Tibial artery (tissue), 4 donors: ENCODE measurements around the gene EPN1.
A peak's percentile ranks its signal among the peaks of the same experiment; 100 is the strongest.

ENCODE experiments used
- DNase-seq, 2 donors: peaks; one replicate each; pipeline ENCODE4 v3.0.0-alpha.2; 2019
- H3K27ac ChIP-seq, 2 donors: fragments of 200-600 bp; sonication (generic) in 1 of 2; 1 replicate in 1 of 2; 2 replicates in 1 of 2; pipeline ENCODE4 v1.5.1; 2018 to 2019; ENCODE audit warnings: mild to moderate bottlenecking in 1 of 2
- H3K27me3 ChIP-seq, 2 donors: fragments of 200-600 bp; sonication (generic) in 1 of 2; one replicate each; pipeline versions ENCODE4 v1.5.1 to v1.6.0; 2016 to 2019
- H3K36me3 ChIP-seq, 3 donors: fragments of 200-600 bp; sonication (generic) in 2 of 3; one replicate each; pipeline ENCODE4 v1.5.1; 2016 to 2019; ENCODE audit warnings: mild to moderate bottlenecking in 2 of 3
- H3K4me1 ChIP-seq, 4 donors: fragments of 200-600 bp; sonication (generic) in 2 of 4; 1 replicate in 3 of 4; 2 replicates in 1 of 4; pipeline ENCODE4 v1.5.1; 2016 to 2019
- H3K4me3 ChIP-seq, 2 donors: fragments of 200-600 bp; sonication (generic) in 1 of 2; 1 replicate in 1 of 2; 2 replicates in 1 of 2; pipeline ENCODE4 v1.5.1; 2018 to 2019; ENCODE audit warnings: mild to moderate bottlenecking in 2 of 2
- H3K9me3 ChIP-seq, 3 donors: fragments of 200-600 bp; sonication (generic) in 1 of 3; one replicate each; pipeline ENCODE4 v1.5.1; 2016 to 2019
- CTCF ChIP-seq, 2 experiments: fragments of 200-600 bp in 1 of 2; fragments of 450-650 bp in 1 of 2; IDR thresholded peaks; one replicate each; pipeline ENCODE4 v1.5.1; 2017 to 2019; ENCODE audit warnings: antibody characterized with exemption in 2 of 2, mild to moderate bottlenecking in 1 of 2, moderate library complexity in 1 of 2
- intact Hi-C: fragments of 100-400 bp; cut with DNase I; formaldehyde crosslinking; loops from one replicate; pipeline ENCODE4 v1.15.0; 2023; ENCODE audit warnings: low total_unique reads

The EPN1 gene

DNA sequence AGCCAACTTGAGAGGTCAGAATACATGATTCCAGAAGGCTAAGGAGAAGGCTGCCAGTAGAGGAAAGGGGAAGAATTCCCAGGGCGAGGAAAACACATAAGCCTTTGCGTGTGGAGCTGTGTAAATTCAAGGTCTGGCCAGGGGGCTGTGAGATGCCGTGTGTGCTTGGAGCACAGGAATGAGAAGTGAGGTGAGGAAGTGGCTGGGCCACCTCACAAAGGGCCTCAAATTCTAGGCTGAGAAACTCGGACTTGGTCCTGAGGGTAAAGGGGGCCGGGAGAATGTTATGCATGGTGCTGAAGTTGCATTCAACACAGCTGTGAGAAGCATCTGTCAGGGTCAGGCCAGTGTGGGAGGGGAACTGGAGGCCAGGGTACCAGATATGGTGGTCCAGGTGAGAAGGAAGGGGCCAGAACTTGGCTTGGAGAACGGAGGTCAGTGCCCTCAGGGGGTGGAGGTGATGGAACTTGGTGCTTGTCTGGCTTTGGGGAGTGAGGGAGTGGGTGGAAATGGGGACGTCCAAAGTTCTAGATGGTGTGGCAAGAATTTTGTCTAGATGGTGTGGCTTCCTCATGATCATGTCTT, 39.1 kb upstream of the EPN1 start:
- intact Hi-C loops: loop anchor here (10.0 kb wide), 1 partner anchor 231 kb away; the partner anchor contains the start of gene UBE2S
- Histone ChIP-seq H3K4me3 (peak overlapping the region; percentile 95 to 99), H3K27ac (peak overlapping the region; percentile 99 to 100), H3K36me3 (peaks cover 0 to 6% (median 0%) of the 10 kb centered on the region in 3 donors), H3K27me3 (no peaks in the 10 kb centered on the region), H3K9me3 (no peaks in the 10 kb centered on the region), H3K4me1 (peaks cover 5 to 56% (median 47%) of the 10 kb centered on the region in 4 donors)
- no peak for TF ChIP-seq CTCF (IDR thresholded peaks at IDR 0.05)
- no peak for DNase-seq

GRCh38 chr19:55636723-55637122, 38.3 kb upstream of the EPN1 start:
- no peak for DNase-seq
- peak overlapping the region in 1 of 2 donors; percentile 100 for H3K27ac ChIP-seq
- no peaks in the 10 kb centered on the region for H3K9me3 ChIP-seq
- H3K36me3 ChIP-seq: peaks cover 0 to 6% (median 0%) of the 10 kb centered on the region in 3 donors
- no peaks in the 10 kb centered on the region for H3K27me3 ChIP-seq
- no peak for TF ChIP-seq CTCF (IDR thresholded peaks at IDR 0.05)
- peak overlapping the region in 1 of 2 donors; percentile 95 for H3K4me3 ChIP-seq
- intact Hi-C loops: loop anchor here (10.0 kb wide), 1 partner anchor 232 kb away; the partner anchor contains the start of gene UBE2S
- peaks cover 5 to 60% (median 51%) of the 10 kb centered on the region in 4 donors for H3K4me1 ChIP-seq

GRCh38 chr19:55637534-55637933, 37.5 kb upstream of the EPN1 start:
- intact Hi-C loops: loop anchor here (10.0 kb wide), 1 partner anchor 233 kb away; the partner anchor contains the start of gene UBE2S
- DNase-seq: no peak

DNA sequence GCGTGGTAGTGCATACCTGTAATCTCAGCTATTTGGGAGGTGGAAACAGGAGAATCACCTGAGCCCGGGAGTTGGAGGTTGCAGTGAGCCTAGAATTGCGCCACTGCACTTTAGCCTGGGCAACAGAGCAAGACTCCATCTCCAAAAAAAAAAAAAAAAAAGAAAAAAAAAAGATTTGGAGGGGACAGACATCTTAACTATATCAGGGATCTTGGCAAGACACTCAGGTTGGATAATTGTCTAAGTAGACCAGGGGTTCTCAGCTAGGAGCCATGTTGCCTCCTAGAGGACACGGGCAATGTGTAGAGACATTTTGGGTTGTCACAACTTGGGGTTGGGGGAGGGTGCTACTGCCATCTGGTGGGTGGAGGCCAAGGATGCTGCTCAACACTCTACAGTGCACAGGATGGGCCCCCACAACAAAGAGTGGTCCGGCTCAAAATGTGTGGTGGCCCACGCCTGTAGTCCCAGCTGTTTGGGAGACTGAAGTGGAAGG, 36.1 kb upstream of the EPN1 start:
- Histone ChIP-seq H3K36me3 (peaks cover 0 to 6% (median 0%) of the 10 kb centered on the region in 3 donors), H3K27ac (no peak overlapping the region), H3K9me3 (no peaks in the 10 kb centered on the region), H3K27me3 (no peaks in the 10 kb centered on the region), H3K4me1 (peaks cover 5 to 81% (median 67%) of the 10 kb centered on the region in 4 donors), H3K4me3 (no peak overlapping the region)
- intact Hi-C loops: loop anchor here (10.0 kb wide), 1 partner anchor 234 kb away; the partner anchor contains the start of gene UBE2S
- DNase-seq: no peak
- TF ChIP-seq CTCF (IDR thresholded peaks at IDR 0.05): peak in 1 of 2 experiments; percentile 21

More at GRCh38 chr19:55637534-55637933, 37.5 kb upstream of the EPN1 start:
- no peak for TF ChIP-seq CTCF (IDR thresholded peaks at IDR 0.05)
- no peaks in the 10 kb centered on the region for H3K27me3 ChIP-seq
- H3K4me1 ChIP-seq: peaks cover 5 to 68% (median 59%) of the 10 kb centered on the region in 4 donors
- H3K27ac ChIP-seq: no peak overlapping the region
- H3K4me3 ChIP-seq: no peak overlapping the region
- H3K36me3 ChIP-seq: peaks cover 0 to 6% (median 0%) of the 10 kb centered on the region in 3 donors
- no peaks in the 10 kb centered on the region for H3K9me3 ChIP-seq

DNA sequence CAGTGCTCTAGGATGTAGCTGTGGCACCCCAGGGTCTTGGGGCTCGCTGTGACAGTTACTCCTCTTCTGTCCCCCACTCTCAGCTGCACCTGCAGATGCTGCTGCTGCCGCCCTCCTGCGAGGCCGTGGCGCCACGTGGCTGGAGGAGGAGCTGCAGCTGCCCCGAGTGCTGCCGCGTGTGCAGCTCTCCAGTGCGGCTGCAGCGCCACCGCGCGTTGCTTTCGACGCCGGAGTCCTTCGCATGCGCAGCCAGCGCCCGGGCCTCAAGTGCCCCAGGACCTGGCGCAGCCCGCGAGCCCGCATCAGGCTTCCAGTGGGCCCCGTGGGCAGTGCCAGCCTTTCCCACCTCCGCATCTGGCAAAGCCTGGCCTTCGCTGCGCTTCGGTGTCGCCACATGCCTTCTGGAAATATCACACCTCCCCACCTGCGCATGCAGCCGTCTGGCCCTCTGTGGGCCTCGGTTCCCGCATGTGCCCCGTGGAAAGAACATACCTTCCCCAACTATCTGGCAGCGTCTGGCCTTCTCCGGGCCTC, 34.9 kb upstream of the EPN1 start:
- Histone ChIP-seq H3K27ac (peak overlapping the region; percentile 92 to 95), H3K36me3 (peaks cover 0 to 12% (median 6%) of the 10 kb centered on the region in 3 donors), H3K4me1 (peaks cover 5 to 88% (median 68%) of the 10 kb centered on the region in 4 donors), H3K9me3 (no peaks in the 10 kb centered on the region), H3K4me3 (peak overlapping the region; percentile 86 to 92), H3K27me3 (no peaks in the 10 kb centered on the region)
- DNase-seq: peak; percentile 50 to 81
- intact Hi-C loops: no loop called here
- peak; percentile 37 to 38 for TF ChIP-seq CTCF (IDR thresholded peaks at IDR 0.05)
